GM18505 (cell line): ENCODE measurements around the gene WT1.

Experiments
- ATAC-seq: cut with Tn5 transposase; IDR thresholded peaks from one replicate; pipeline ENCODE4 v1.9.1; 2021; ENCODE audit not compliant: unreplicated experiment
- POLR2A ChIP-seq: IDR thresholded peaks from 4 replicates; pipeline ENCODE4 v1.6.1; 2011; ENCODE audit warnings: borderline replicate concordance; ENCODE audit not compliant: insufficient read depth, insufficient read length; ENCODE audit errors: extremely low read depth

WT1 gene

DNA sequence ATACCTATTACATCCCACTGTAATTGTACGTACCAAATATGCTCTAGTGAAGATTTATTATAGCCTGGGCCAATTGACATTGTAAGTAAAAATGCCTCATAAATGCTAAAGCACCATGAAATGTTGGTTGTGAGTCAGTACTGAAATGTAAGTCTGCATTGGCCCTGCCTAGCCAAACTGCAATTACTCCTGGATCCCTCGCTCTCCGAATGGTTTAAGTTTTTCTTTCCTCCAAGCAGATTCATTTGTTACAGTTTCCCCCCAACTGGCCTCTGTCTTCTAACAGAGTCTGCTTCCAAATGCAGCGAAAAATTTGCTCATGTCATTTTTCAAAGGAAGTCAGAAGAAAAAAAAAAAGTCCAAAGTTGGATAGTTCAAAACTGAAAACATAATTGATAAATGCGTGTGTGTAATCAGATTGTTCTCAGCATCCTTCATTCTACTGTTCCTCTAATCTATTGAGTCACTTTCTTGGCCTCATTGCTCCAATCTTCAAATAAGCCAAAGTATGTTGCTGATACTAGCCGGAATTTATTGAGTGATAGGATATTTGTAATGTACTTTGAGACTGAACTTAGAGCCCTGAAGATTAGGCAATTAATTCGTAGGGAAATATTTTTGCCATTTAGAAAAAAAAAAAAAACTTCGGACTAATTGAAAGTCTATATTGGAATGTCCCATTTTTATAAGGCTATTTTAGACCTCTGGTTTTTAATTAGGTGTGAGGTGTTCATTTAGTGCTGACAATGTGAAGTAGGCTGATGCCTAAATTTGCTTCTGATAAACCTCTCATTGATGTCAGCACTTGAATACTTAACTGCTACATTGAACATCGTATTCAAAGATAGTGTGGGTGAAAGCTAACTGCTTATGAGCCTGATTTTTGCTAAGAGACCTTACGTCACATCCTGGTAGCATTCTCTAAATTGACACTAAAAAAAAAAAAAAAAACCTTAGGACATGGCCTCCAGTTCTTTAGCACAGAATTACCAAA is 93.4 kb downstream of the WT1 start:
- TF ChIP-seq POLR2A, result no peak
- ATAC-seq, result no peak

DNA sequence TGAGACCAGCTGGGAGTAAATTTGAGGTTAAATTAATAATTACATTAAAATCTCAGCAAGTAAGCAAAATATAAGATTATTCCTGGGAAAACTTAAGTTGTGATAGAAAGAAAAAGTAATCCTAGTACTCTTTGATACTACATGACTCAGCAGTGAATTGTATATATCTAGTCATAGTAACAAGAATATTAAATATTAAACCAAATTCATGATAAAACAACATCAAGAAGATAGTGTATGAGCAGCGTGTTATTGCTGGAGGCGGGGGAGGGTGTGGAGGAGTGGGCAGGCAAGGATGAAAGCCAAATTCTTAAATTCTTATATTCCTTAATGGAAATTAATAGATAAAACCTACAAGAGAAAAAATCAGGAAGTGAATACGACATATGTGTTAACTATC is 95.2 kb downstream of the WT1 start:
- ATAC-seq, result no peak
- TF ChIP-seq POLR2A, result no peak
